GM12874 (cell line): Measurements from ENCODE around the gene BICDL2.

ENCODE experiments used
- TF ChIP-seq, protein P1 (sequence below): IDR thresholded peaks from 2 replicates; pipeline ENCODE4 v1.5.1; 2011; ENCODE audit warnings: low read depth, mild to moderate bottlenecking, control low read depth, low read length, moderate library complexity; ENCODE audit not compliant: insufficient read depth

BICDL2 gene

DNA sequence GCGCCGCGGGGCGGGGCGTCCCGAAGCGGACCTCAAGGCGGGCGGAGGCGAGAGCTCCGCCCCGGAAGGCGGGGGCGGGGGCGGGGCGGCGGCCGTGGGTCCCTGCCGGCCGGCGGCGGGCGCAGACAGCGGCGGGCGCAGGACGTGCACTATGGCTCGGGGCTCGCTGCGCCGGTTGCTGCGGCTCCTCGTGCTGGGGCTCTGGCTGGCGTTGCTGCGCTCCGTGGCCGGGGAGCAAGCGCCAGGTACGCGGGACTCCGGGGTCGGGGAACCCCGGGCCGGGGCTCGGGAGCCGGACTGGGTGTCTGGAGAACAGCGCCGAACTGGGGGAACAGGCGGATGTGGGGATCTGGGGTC lies 16.5 kb downstream of the BICDL2 start, which contains the start of gene TNFRSF12A:
TNFRSF12A (plus strand) TSS at position 122 of the 357 bp plus-strand sequence; CDS start at position 152, 30 bp downstream.
- TF ChIP-seq, protein P1, sequence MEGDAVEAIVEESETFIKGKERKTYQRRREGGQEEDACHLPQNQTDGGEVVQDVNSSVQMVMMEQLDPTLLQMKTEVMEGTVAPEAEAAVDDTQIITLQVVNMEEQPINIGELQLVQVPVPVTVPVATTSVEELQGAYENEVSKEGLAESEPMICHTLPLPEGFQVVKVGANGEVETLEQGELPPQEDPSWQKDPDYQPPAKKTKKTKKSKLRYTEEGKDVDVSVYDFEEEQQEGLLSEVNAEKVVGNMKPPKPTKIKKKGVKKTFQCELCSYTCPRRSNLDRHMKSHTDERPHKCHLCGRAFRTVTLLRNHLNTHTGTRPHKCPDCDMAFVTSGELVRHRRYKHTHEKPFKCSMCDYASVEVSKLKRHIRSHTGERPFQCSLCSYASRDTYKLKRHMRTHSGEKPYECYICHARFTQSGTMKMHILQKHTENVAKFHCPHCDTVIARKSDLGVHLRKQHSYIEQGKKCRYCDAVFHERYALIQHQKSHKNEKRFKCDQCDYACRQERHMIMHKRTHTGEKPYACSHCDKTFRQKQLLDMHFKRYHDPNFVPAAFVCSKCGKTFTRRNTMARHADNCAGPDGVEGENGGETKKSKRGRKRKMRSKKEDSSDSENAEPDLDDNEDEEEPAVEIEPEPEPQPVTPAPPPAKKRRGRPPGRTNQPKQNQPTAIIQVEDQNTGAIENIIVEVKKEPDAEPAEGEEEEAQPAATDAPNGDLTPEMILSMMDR = 0 out of 2 replicates have a peak, but pooled peaks have one; percentile 3

DNA sequence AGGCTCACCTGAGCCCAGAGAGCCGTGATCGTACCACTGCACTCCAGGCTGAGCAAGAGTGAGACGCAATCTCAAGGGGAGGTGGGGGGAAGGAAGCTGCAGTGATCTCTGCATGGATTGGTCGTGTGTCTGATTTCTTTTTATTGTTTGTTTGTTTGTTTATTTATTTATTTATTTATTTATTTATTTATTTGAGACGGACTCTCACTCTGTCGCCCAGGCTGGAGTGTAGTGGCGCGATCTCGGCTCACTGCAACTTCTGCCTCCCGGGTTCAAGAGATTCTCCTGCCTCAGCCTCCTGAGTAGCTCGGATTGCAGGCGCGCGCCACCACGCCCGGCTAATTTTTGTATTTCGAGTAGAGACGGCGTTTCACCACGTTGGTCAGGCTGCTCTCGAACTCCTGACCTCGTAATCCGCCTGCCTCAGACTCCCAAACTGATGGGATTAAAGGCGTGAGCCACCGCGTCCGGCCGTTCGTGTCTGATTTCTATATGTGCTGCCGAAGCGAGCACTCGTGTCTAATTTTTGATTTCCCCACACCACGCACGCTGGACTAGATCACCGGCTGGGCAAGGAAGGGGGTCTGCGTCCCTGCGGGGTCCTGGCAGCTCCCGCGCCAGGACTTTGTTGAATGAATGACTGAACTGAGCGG lies 17.0 kb downstream of the BICDL2 start:
- TF ChIP-seq, protein P1 = no peak

DNA sequence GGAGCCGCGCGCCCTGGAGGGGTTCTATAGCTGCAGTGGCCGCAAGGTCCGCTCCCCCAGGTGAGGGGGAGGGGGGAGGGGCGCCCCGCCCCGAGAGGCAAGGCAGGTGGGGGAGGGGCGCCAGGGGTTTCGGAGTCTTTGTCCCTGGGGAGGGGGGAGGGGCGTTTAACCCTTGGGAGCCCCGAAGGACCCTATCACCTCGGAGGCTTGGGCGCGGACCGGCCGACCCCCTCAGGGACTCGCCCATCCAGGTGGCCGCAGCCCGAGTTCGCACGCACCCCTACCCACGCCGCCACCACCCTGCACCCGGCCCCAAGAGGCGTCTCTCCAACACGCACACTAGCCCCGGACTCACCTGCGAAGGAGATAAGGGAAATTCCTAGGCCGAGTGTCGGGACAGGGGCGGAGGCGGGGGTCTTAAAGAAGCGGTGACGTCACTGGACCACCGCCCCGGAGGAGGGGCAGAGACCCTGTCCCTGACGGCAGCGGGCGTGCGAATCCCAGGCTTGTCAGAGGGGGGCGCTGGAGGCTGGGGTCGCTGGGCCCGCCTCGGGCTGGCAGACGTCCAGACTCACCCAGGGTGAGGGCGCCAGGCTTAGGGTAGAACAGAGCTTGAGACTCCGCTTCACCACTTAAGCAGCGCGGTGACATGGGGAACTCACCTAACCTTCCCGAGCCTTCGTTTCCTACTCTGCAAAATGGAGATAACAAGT lies 18.8 kb downstream of the BICDL2 start, which contains the start of gene CLDN6:
CLDN6 (minus strand) TSS at position 390 of the 713 bp plus-strand sequence. CDS start 2,162 bp downstream, outside the sequence.
- TF ChIP-seq, protein P1 = peak; percentile 59

GRCh38 chr16:3017344-3017743 lies 19.4 kb downstream of the BICDL2 start:
- TF ChIP-seq, protein P1 = no peak

DNA sequence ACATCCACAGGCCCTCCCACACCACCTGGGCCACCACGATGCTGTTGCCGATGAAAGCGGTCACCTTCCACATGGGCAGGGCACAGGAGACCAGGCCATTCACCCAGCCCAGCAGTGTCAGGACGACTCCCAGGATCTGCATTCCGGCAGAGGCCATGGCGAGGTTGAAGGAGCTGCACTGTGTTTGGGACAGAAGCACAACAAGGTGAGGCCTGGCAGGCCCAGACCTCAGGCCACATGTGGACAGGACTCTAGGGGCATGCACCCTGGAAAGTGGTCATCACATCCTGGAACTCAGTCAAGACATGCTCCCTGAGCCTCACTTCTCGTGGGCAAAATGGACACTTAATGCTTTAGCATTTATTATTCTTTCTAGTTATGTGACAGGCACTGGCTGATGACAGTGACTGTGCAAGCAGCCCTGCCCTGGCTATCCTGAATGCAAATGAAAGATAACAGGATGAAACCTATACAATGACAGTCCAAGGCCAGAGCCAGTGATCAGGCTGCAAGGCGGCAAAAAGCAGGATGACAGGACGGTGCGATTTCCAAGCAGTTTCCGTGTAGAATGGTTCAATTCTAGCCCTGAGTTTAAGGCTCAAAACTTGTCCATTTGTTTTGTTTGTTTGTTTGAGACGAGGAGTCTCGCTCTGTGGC lies 20.8 kb downstream of the BICDL2 start:
- TF ChIP-seq, protein P1 = no peak

DNA sequence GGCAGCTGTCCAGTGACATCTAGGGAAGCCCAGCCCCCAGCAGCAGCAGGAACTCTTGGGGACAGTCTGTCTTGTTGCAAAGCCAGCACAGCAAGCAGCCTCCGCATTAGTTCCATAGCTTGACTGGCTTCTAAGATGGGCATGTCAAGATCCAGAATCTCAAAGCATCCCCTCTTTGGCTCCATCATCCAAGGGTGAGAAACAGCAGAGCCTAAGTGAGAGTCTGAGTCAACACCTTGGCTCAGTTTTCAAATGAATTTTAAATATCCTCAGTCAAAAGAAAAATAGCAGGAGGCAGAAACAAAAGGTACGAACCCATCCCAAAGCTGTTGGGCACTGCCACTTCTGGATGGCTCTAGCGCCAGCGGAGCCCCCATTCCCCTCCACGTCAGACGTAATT lies 21.8 kb downstream of the BICDL2 start:
- TF ChIP-seq, protein P1 = no peak
